Right lobe of liver (tissue), 6 donors: ENCODE data around the gene SLC7A9. TPM values are rescaled to one million over a fixed set of nuclear protein-coding genes. Genes with fewer than 3 reads are reported as not detected.
A peak's percentile ranks its signal among the peaks of the same experiment; 100 is the strongest.

Experiments
- ATAC-seq, 4 donors: fragments of 200-7000 bp; cut with Tn5 transposase; one replicate each; pipeline ENCODE4 v1.9.1; 2020; ENCODE audit warnings: mild to moderate bottlenecking in 4 of 4, moderate library complexity in 4 of 4
- DNase-seq, 3 donors: peaks; one replicate each; pipeline ENCODE4 v3.0.0-alpha.2; 2020
- H3K27ac ChIP-seq, 3 donors: fragments of 200-600 bp; one replicate each; pipeline ENCODE4 v1.8.0; 2022
- H3K27me3 ChIP-seq, 2 donors: fragments of 200-600 bp; one replicate each; pipeline ENCODE4 v1.8.0; 2022
- H3K36me3 ChIP-seq, 4 donors: fragments of 200-600 bp; sonication (generic) in 1 of 4; one replicate each; pipeline versions ENCODE4 v1.5.1 to v1.8.0; 2017 to 2022; ENCODE audit warnings: control low read depth in 1 of 4
- H3K4me1 ChIP-seq, 4 donors: fragments of 200-600 bp; sonication (generic) in 1 of 4; one replicate each; pipeline versions ENCODE4 v1.5.1 to v1.8.0; 2017 to 2022; ENCODE audit warnings: control low read depth in 1 of 4
- H3K4me3 ChIP-seq, 3 donors: fragments of 200-600 bp; one replicate each; pipeline ENCODE4 v1.8.0; 2022
- H3K9me3 ChIP-seq, 4 donors: fragments of 200-600 bp; sonication (generic) in 1 of 4; one replicate each; pipeline versions ENCODE4 v1.5.1 to v1.8.0; 2017 to 2022; ENCODE audit warnings: control low read depth in 1 of 4
- POLR2A ChIP-seq: fragments of 450-650 bp; IDR thresholded peaks from one replicate; pipeline ENCODE4 v1.6.1; 2017; ENCODE audit warnings: antibody characterized with exemption, mild to moderate bottlenecking
- WGBS: methylation state at CpG from one replicate; pipeline ENCODE4 v1.1.6; 2018; ENCODE audit warnings: low coverage, low lambda C conversion rate; ENCODE audit not compliant: insufficient coverage; ENCODE audit errors: missing lambda C conversion rate; 5-methylcytosine and 5-hydroxymethylcytosine counted together
- intact Hi-C, 2 donors: fragments of 100-400 bp; cut with DNase I; formaldehyde crosslinking; loops; one replicate each; pipeline versions ENCODE4 v1.11.2 to v1.14.1; 2022
- total RNA-seq, 6 experiments: library from RNA; depleted of rRNA in 2 of 6; stranded (reverse); fragments of >200 nt in 2 of 6; fragmentation: NEBNext Ultra II Directional in 3 of 6; extraction: Animal tissue kit (Norgen Biotek cat#: 25700) in 3 of 6; gene quantifications; one replicate each; pipeline versions ENCODE4 v1.1.0 to v1.2.4, GENCODE V29; 2016 to 2023
- TF ChIP-seq, protein P1 (sequence below), 4 donors: fragments of 200-600 bp in 3 of 4; fragments of 450-650 bp in 1 of 4; IDR thresholded peaks; one replicate each; pipeline versions ENCODE4 v1.5.1 to v1.8.0; 2016 to 2022; ENCODE audit warnings: antibody characterized with exemption in 4 of 4, mild to moderate bottlenecking in 2 of 4
- donor health status: DM: no; HTN: yes; CAD: no.
- donor health status: DM: no; HTN: no; CAD: no.
- donor health status: DM: no; HTN: no; CAD: no.
- donor health status: DM: no; HTN: yes; CAD: no.
- donor health status: DM: no; HTN: yes; CAD: no.

The SLC7A9 gene
- total RNA-seq, 6 experiments from 2014 or later, result 10.4 to 15.5 (median 13.5) TPM

DNA sequence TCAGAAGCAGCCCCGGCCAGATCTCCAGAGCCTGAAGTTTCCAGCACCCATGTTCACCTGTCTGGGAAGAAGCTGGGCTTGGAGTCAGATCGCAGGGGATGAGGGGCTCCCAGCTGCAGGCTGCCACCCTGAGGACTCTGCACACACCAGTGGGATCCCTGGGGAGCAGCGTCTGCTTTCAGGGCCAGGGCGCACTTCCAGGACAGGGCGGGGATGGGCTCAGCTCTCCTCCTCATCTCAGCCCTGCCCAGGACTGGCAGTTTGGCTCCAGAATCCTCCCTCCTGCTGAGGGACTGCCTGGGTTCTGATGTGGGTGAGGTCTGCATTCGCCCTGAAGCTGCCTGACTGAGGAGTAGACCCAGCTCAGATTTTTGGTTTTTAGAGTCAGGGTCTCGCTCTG, 3.5 kb downstream of the SLC7A9 start:
- intact Hi-C loops, result no loop called here
- DNase-seq (no peak), ATAC-seq (no peak)
- no peak overlapping the region for H3K27ac ChIP-seq
- H3K27me3 ChIP-seq, result no peaks in the 10 kb centered on the region
- H3K9me3 ChIP-seq, result no peaks in the 10 kb centered on the region
- peaks cover 0 to 11% (median under 1%) of the 10 kb centered on the region in 4 donors for H3K36me3 ChIP-seq
- WGBS, result no CpG with 5 or more reads among the region's 7 CpGs
- H3K4me1 ChIP-seq, result peaks cover 0 to 12% (median 5%) of the 10 kb centered on the region in 4 donors
- no peak overlapping the region for H3K4me3 ChIP-seq
- TF ChIP-seq, protein P1, sequence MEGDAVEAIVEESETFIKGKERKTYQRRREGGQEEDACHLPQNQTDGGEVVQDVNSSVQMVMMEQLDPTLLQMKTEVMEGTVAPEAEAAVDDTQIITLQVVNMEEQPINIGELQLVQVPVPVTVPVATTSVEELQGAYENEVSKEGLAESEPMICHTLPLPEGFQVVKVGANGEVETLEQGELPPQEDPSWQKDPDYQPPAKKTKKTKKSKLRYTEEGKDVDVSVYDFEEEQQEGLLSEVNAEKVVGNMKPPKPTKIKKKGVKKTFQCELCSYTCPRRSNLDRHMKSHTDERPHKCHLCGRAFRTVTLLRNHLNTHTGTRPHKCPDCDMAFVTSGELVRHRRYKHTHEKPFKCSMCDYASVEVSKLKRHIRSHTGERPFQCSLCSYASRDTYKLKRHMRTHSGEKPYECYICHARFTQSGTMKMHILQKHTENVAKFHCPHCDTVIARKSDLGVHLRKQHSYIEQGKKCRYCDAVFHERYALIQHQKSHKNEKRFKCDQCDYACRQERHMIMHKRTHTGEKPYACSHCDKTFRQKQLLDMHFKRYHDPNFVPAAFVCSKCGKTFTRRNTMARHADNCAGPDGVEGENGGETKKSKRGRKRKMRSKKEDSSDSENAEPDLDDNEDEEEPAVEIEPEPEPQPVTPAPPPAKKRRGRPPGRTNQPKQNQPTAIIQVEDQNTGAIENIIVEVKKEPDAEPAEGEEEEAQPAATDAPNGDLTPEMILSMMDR (IDR thresholded peaks at IDR 0.05), result no peak
- no peak for TF ChIP-seq POLR2A

GRCh38 chr19:32865326-32865725, 4.2 kb downstream of the SLC7A9 start:
- no peak for ATAC-seq
- H3K27me3 ChIP-seq, result no peaks in the 10 kb centered on the region
- no peak overlapping the region for H3K4me3 ChIP-seq
- H3K36me3 ChIP-seq, result peaks cover 0 to 11% (median under 1%) of the 10 kb centered on the region in 4 donors
- H3K27ac ChIP-seq, result no peak overlapping the region
- H3K9me3 ChIP-seq, result no peaks in the 10 kb centered on the region
- intact Hi-C loops, result no loop called here
- 89% methylated on average over 4 of the region's 6 CpGs for WGBS
- TF ChIP-seq, protein P1 (IDR thresholded peaks at IDR 0.05), result no peak
- no peak for TF ChIP-seq POLR2A
- DNase-seq, result peak in 1 of 3 donors; percentile 19
- peaks cover 0 to 5% (median 2%) of the 10 kb centered on the region in 4 donors for H3K4me1 ChIP-seq

DNA sequence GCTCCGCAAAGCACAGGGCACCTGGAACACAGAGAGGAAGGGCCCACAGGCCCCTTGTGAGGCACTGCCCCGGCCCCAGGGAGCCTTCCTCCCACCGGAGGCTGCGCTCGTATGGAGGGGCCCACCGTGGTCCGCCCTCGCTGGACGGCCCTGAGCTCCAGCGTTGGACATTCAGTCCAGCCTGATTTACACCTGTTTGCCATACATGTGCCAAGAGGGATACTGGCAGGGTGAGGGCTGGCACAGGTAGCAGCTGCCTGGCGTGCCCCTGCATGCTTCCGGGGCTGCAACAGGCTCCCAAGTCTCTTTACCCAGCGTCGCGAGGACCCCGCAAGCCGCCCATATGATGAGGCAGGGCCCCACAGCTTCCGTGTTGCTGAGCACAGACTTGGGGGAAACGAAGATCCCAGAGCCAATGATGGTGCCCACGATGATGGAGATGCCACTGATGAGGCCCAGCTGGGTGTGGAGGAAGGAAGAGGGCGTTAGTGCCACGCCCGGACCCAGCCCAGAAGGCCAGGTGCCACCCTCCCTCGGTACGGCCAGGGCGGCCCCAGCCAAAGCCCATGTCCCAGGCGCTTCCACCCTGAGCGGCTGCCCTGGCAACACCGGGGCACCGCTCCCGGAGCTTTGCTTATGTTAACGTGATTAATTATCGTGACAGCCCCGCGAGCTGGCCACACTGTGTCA, 5.1 kb downstream of the SLC7A9 start:
- peaks cover 0 to 11% (median under 1%) of the 10 kb centered on the region in 4 donors for H3K36me3 ChIP-seq
- H3K4me3 ChIP-seq, result no peak overlapping the region
- intact Hi-C loops, result no loop called here
- no peaks in the 10 kb centered on the region for H3K4me1 ChIP-seq
- TF ChIP-seq POLR2A, result no peak
- TF ChIP-seq, protein P1 (IDR thresholded peaks at IDR 0.05), result no peak
- 95% methylated on average over 6 of the region's 35 CpGs for WGBS
- H3K27me3 ChIP-seq, result no peaks in the 10 kb centered on the region
- ATAC-seq (no peak), DNase-seq (no peak)
- no peak overlapping the region for H3K27ac ChIP-seq
- no peaks in the 10 kb centered on the region for H3K9me3 ChIP-seq

DNA sequence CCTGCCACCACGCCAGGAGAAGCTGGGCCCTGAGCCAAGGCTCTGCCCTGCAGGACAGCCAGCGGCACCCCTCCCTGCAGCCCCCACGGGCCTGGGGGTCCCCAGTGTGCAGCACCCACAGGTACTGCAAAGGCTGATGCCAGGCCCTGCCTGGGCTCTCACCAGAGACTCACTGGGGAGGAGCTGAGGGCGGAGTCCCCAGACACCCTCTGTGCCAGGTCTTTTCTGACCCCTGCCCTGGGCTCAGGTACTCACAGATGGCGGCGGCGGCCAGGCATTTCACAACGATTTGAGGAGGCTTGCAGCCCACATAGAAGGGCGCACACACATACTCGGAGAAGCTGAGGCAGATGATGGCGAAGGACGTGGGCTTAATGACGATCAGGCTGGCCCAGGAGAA, 5.7 kb downstream of the SLC7A9 start:
- intact Hi-C loops, result no loop called here
- DNase-seq, result no peak

More for the DNA sequence above, 5.7 kb downstream of the SLC7A9 start:
- 98% methylated on average over 9 of the region's 13 CpGs for WGBS
- ATAC-seq, result peak in 1 of 4 donors; percentile 22
- Histone ChIP-seq H3K27me3 (no peaks in the 10 kb centered on the region), H3K36me3 (peaks cover 0 to 11% (median under 1%) of the 10 kb centered on the region in 4 donors), H3K4me3 (no peak overlapping the region), H3K4me1 (no peaks in the 10 kb centered on the region), H3K9me3 (no peaks in the 10 kb centered on the region), H3K27ac (no peak overlapping the region)
- TF ChIP-seq, protein P1 (IDR thresholded peaks at IDR 0.05), result no peak
- no peak for TF ChIP-seq POLR2A
